ENCODE measurements around the gene TUBAL3. TPM values are rescaled to one million over a fixed set of nuclear protein-coding genes. Genes with fewer than 3 reads are reported as not detected.
A peak's percentile ranks its signal among the peaks of the same experiment; 100 is the strongest.

The TUBAL3 gene
- total RNA-seq (under 1 TPM in 1 of 2 donors, not detected in 1; 0.12 TPM), polyA plus RNA-seq (under 1 TPM; 0.06 TPM)
- long read RNA-seq, donor 1: 0 reads
- long read RNA-seq, donor 2: 0 reads
- long read RNA-seq, donor 3: 0 reads
- long read RNA-seq, donor 4: 0 reads
- long read RNA-seq, donor 5: 0 reads

DNA sequence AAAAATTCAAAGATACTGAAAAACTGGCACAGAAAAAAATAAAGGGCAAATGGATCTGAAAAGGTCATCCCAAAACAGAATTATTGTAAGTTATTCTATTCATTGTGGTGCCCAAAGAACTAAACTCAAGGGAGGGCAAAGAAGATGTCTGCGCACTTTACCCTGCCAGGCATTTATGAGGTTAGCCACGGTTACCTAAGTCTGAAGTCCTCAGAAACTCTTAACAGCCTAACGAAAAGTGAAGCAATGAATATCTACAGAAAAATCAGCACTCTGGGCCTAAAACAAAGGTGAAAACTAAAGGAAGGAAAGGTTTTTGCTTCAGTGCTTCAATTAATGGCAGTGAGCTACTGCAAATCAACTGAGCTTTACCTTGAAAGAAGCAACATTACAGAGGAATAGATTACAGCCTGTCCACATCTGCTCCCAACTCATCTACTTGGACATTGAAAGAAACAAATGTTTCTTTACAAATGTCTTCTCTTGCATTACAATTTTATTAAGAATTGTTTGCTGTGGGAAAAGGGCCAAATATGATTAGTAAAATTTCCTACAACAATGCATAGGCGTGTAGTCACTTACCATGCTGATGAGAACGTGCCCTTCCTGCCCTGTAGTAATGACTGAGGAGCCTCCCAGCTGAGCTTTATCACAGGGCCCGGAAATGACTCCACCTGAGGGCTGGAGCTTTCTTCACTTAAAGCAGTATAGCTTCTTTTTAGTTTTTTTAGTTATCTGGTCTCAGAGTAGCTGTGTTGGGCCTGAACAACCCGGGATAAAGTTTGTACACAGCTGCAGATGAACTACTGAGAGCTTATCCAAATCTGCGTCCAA lies at the start of gene TUBAL3:
Gene TUBAL3, minus strand, starts transcription at position 621 of the 834 bp plus-strand sequence. Its CDS starts 36 bp downstream, at position 585.
- H3K9ac ChIP-seq (ENCODE audit: insufficient read depth in 1 of 2, low read length in 2 of 2): no peak within 1 kb of the TSS
- DNase-seq (peak in 1 of 3 donors; percentile 6), ATAC-seq (ENCODE audit: insufficient read depth, low FRiP score) (no peak)
- H3K4me3 ChIP-seq: no peak within 1 kb of the TSS
- WGBS, 2 donors: 68 to 74% methylated on average over 8 of the region's 8 CpGs
- peaks cover 0 to 4% (median 0%) of the 10 kb centered on the region in 5 donors for H3K4me1 ChIP-seq (ENCODE audit: control insufficient read depth in 5 of 5, insufficient read depth in 5 of 5, low read length in 5 of 5)
- no peaks in the 10 kb centered on the region for H3K27me3 ChIP-seq (ENCODE audit: control insufficient read depth in 3 of 3, insufficient read depth in 3 of 3, low read length in 2 of 3)
- no peaks in the 10 kb centered on the region for H3K36me3 ChIP-seq (ENCODE audit: control insufficient read depth in 4 of 4, insufficient read depth in 4 of 4, low read length in 4 of 4)
- no peak within 1 kb of the TSS for H3K27ac ChIP-seq (ENCODE audit: low read depth in 1 of 2, low read length in 1 of 2)
- TF ChIP-seq, protein P1, sequence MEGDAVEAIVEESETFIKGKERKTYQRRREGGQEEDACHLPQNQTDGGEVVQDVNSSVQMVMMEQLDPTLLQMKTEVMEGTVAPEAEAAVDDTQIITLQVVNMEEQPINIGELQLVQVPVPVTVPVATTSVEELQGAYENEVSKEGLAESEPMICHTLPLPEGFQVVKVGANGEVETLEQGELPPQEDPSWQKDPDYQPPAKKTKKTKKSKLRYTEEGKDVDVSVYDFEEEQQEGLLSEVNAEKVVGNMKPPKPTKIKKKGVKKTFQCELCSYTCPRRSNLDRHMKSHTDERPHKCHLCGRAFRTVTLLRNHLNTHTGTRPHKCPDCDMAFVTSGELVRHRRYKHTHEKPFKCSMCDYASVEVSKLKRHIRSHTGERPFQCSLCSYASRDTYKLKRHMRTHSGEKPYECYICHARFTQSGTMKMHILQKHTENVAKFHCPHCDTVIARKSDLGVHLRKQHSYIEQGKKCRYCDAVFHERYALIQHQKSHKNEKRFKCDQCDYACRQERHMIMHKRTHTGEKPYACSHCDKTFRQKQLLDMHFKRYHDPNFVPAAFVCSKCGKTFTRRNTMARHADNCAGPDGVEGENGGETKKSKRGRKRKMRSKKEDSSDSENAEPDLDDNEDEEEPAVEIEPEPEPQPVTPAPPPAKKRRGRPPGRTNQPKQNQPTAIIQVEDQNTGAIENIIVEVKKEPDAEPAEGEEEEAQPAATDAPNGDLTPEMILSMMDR (IDR thresholded peaks at IDR 0.05; ENCODE audit: control extremely low read depth, extremely low read depth): no peak
- no peaks in the 10 kb centered on the region for H3K9me3 ChIP-seq (ENCODE audit: control insufficient read depth in 4 of 4, insufficient read depth in 3 of 4, low read length in 3 of 4)

- ATAC-seq (ENCODE audit: insufficient read depth, low FRiP score): no peak
- WGBS, 2 donors: 87 to 93% methylated on average over 13 of the region's 13 CpGs
- TF ChIP-seq, protein P1 (IDR thresholded peaks at IDR 0.05; ENCODE audit: control extremely low read depth, extremely low read depth): no peak
- Histone ChIP-seq H3K9ac (ENCODE audit: insufficient read depth in 1 of 2, low read length in 2 of 2) (no peak overlapping the region), H3K9me3 (ENCODE audit: control insufficient read depth in 4 of 4, insufficient read depth in 3 of 4, low read length in 3 of 4) (no peaks in the 10 kb centered on the region), H3K4me1 (ENCODE audit: control insufficient read depth in 5 of 5, insufficient read depth in 5 of 5, low read length in 5 of 5) (peaks cover 0 to 6% (median 0%) of the 10 kb centered on the region in 5 donors), H3K4me3 (no peak overlapping the region), H3K27me3 (ENCODE audit: control insufficient read depth in 3 of 3, insufficient read depth in 3 of 3, low read length in 2 of 3) (no peaks in the 10 kb centered on the region), H3K36me3 (ENCODE audit: control insufficient read depth in 4 of 4, insufficient read depth in 4 of 4, low read length in 4 of 4) (peaks cover 10 to 21% (median 14%) of the 10 kb centered on the region in 4 donors), H3K27ac (ENCODE audit: low read depth in 1 of 2, low read length in 1 of 2) (no peak overlapping the region)
- DNase-seq: no peak
Observed at GRCh38 chr10:5453749-5454489, 49.3 kb upstream of the TUBAL3 start.

GRCh38 chr10:5450605-5451384 lies 46.2 kb upstream of the TUBAL3 start:
- Histone ChIP-seq H3K4me1 (ENCODE audit: control insufficient read depth in 5 of 5, insufficient read depth in 5 of 5, low read length in 5 of 5) (peaks cover 0 to 10% (median 2%) of the 10 kb centered on the region in 5 donors), H3K36me3 (ENCODE audit: control insufficient read depth in 4 of 4, insufficient read depth in 4 of 4, low read length in 4 of 4) (peaks cover 6 to 16% (median 11%) of the 10 kb centered on the region in 4 donors), H3K27me3 (ENCODE audit: control insufficient read depth in 3 of 3, insufficient read depth in 3 of 3, low read length in 2 of 3) (no peaks in the 10 kb centered on the region), H3K9ac (ENCODE audit: insufficient read depth in 1 of 2, low read length in 2 of 2) (no peak overlapping the region), H3K27ac (ENCODE audit: low read depth in 1 of 2, low read length in 1 of 2) (no peak overlapping the region), H3K9me3 (ENCODE audit: control insufficient read depth in 4 of 4, insufficient read depth in 3 of 4, low read length in 3 of 4) (no peaks in the 10 kb centered on the region), H3K4me3 (no peak overlapping the region)
- no peak for DNase-seq
- WGBS, 2 donors: 79 to 89% methylated on average over 4 of the region's 4 CpGs
- TF ChIP-seq, protein P1 (IDR thresholded peaks at IDR 0.05; ENCODE audit: control extremely low read depth, extremely low read depth): no peak
- ATAC-seq (ENCODE audit: insufficient read depth, low FRiP score): no peak
